K562 (cell line): ENCODE results near the gene POLD1. TPM values are rescaled to one million over a fixed set of nuclear protein-coding genes. Genes with fewer than 3 reads are reported as not detected.

Source experiments
- ARID4B ChIP-seq: sonication (generic); formaldehyde crosslinking; IDR thresholded peaks from 2 replicates; pipeline ENCODE4 v1.8.0; 2022; ENCODE audit warnings: mild to moderate bottlenecking, missing genetic modification reagents
- ATF1 ChIP-seq, 2 experiments: fragments of 450-650 bp in 1 of 2; IDR thresholded peaks; 2 replicates each; pipeline ENCODE4 v1.6.1; 2016; ENCODE audit warnings: missing compliant biosample characterization in 1 of 2, missing genetic modification characterization in 1 of 2
- BACH1 ChIP-seq: fragments of 200-800 bp; sonication (Bioruptor generic); IDR thresholded peaks from 2 replicates; pipeline ENCODE4 v1.6.1; 2016; ENCODE audit warnings: missing genetic modification characterization, missing compliant biosample characterization
- CREB1 ChIP-seq, 2 experiments: sonication (generic) in 1 of 2; formaldehyde crosslinking in 1 of 2; IDR thresholded peaks; 2 replicates each; pipeline versions ENCODE4 v1.6.1 to v1.8.0; 2012 to 2022; ENCODE audit warnings: inconsistent platforms in 1 of 2, mild to moderate bottlenecking in 1 of 2, missing genetic modification reagents in 1 of 2, moderate library complexity in 1 of 2
- E2F3 ChIP-seq: fragments of 250-450 bp; sonication (Bioruptor Pico); IDR thresholded peaks from 2 replicates; pipeline ENCODE4 v1.4.0; 2020; ENCODE audit warnings: mild to moderate bottlenecking
- ETV6 ChIP-seq, 3 experiments: fragments of 150-350 bp in 1 of 3; sonication (generic) in 1 of 3; formaldehyde crosslinking in 1 of 3; IDR thresholded peaks; 2 replicates each; pipeline versions ENCODE4 v1.6.1 to v1.8.0; 2014 to 2022; ENCODE audit warnings: borderline replicate concordance in 2 of 3, low read depth in 2 of 3, antibody characterized with exemption in 1 of 3, low read length in 1 of 3, mild to moderate bottlenecking in 1 of 3, missing genetic modification reagents in 1 of 3
- EZH2 ChIP-seq: IDR thresholded peaks from 2 replicates; pipeline ENCODE4 v1.6.1; 2012; ENCODE audit warnings: low read depth, mild to moderate bottlenecking, inconsistent platforms, low read length, borderline replicate concordance
- FIP1L1 ChIP-seq: fragments of 200-400 bp; formaldehyde crosslinking; IDR thresholded peaks from 2 replicates; pipeline ENCODE4 v1.6.1; 2018; ENCODE audit warnings: mild to moderate bottlenecking, low read depth, low read length; ENCODE audit not compliant: poor library complexity, severe bottlenecking
- HEY1 ChIP-seq: fragments of 250-450 bp; sonication (Bioruptor Pico); IDR thresholded peaks from 2 replicates; pipeline ENCODE4 v1.5.0; 2020; ENCODE audit warnings: mild to moderate bottlenecking, moderate library complexity, borderline replicate concordance
- HMG20A ChIP-seq: fragments of 450-650 bp; formaldehyde crosslinking; conservative IDR thresholded peaks from 2 replicates; pipeline ENCODE4 v1.4.0; 2020; ENCODE audit warnings: mild to moderate bottlenecking, mixed read lengths
- HNRNPUL1 ChIP-seq: fragments of 200-400 bp; formaldehyde crosslinking; IDR thresholded peaks from 2 replicates; pipeline ENCODE4 v1.6.1; 2017; ENCODE audit warnings: low read length
- L3MBTL2 ChIP-seq: fragments of 450-650 bp; IDR thresholded peaks from 2 replicates; pipeline ENCODE4 v1.6.1; 2016; ENCODE audit warnings: mild to moderate bottlenecking, moderate library complexity
- PML ChIP-seq: IDR thresholded peaks from 2 replicates; pipeline ENCODE4 v1.6.1; 2012; ENCODE audit warnings: low read length, inconsistent platforms
- PTBP1 ChIP-seq: fragments of 200-400 bp; formaldehyde crosslinking; IDR thresholded peaks from 2 replicates; pipeline ENCODE4 v1.6.1; 2017; ENCODE audit warnings: low read depth, low read length
- RBM17 ChIP-seq: fragments of 200-400 bp; formaldehyde crosslinking; IDR thresholded peaks from 2 replicates; pipeline ENCODE4 v1.6.1; 2017; ENCODE audit warnings: low read depth, mild to moderate bottlenecking, low read length, borderline replicate concordance
- TAF1 ChIP-seq: IDR thresholded peaks from 2 replicates; pipeline ENCODE4 v1.6.1; 2011; ENCODE audit warnings: mild to moderate bottlenecking, low read length, moderate library complexity; ENCODE audit not compliant: insufficient read depth, control insufficient read depth, severe bottlenecking; ENCODE audit errors: extremely low read depth
- TEAD4 ChIP-seq, 2 experiments: sonication (generic) in 1 of 2; formaldehyde crosslinking in 1 of 2; IDR thresholded peaks; 2 replicates each; pipeline versions ENCODE4 v1.6.1 to v1.8.0; 2012 to 2022; ENCODE audit warnings: borderline replicate concordance in 1 of 2, inconsistent platforms in 1 of 2, low read length in 1 of 2, mild to moderate bottlenecking in 1 of 2, missing genetic modification reagents in 1 of 2
- ZBED1 ChIP-seq: IDR thresholded peaks from 2 replicates; pipeline ENCODE4 v1.6.1; 2014
- ZNF263 ChIP-seq: sonication (generic); formaldehyde crosslinking; IDR thresholded peaks from 2 replicates; pipeline ENCODE4 v1.8.0; 2022; ENCODE audit warnings: mild to moderate bottlenecking, missing genetic modification reagents, borderline replicate concordance
- ZNF282 ChIP-seq: sonication (generic); formaldehyde crosslinking; IDR thresholded peaks from 2 replicates; pipeline ENCODE4 v1.8.1; 2023; ENCODE audit warnings: missing genetic modification reagents
- polyA plus RNA-seq, 8 experiments: library from polyadenylated mRNA; depleted of rRNA in 4 of 8; stranded (reverse) in 5 of 8; unstranded in 3 of 8; fragments of >200 nt; fragmentation: Nextera tagmentation in 2 of 8; fragmentation: Illumina TruSeq in 1 of 8; extraction: Ambion mirVana in 2 of 8; extraction: Trizol in 1 of 8; gene quantifications; 2 replicates each; pipeline versions ENCODE4 v1.2.1 to v1.2.3, GENCODE V29; 2011 to 2014; ENCODE audit warnings: inconsistent platforms in 1 of 8, missing spikeins in 1 of 8
- total RNA-seq, 7 experiments: library from RNA; depleted of rRNA in 6 of 7; stranded (reverse); fragments of >200 nt in 6 of 7; fragmentation: Illumina TruSeq in 2 of 7; extraction: Trizol in 2 of 7; gene quantifications; 2 replicates each; pipeline versions ENCODE4 v1.2.1 to v1.2.3, GENCODE V29; 2011 to 2021; ENCODE audit warnings: low replicate concordance in 1 of 7

The POLD1 gene
- total and polyA plus RNA-seq, 9 of the 15 experiments (the other 6 are each of a cell fraction or from before 2014, with no cell fraction given): 1.3 to 312 (median 47.8) TPM

DNA sequence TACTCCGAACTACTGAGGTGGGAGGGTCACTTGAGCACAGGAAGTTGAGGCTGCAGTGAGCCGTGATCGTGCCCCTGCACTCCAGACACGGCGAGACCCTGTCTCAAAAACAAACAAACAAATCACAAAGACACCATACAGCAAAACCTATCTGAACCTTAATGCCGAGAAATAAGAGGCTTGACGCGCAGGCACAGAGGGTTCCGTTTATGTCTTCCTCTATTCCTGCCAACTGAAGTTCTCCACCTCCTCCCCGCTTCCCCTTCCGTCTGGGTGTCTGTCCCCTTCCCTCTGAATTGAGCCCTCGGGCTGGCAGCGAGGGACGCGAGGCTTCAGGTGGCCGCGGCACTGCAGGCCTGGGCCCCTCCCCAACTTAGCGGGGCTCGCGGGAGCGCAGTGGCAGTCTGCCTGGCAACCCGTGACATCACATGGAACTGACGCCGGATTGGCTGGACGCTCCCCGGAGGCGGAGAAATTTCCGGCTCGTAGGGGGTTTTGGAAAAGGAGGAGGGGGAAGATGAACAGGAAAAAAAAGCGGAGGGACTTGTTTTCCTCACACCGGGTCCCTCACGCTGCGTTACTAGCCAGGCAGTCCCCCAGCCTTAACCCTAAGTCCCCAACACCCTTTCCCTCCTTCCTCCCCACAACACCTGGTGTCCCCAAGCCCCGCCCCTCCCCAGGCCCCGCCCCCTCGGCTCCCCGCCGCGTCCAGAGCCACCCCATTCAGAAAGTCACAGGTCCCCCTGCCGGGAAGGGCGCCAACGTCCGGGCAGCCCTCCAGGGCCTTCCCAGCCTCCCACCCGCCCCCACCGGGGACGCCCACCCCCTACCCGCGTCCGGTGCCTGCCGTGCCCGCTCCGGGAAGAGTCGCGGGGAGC is 47.4 kb downstream of the POLD1 start (continued):
- TF ChIP-seq FIP1L1: peak; percentile 42
- TF ChIP-seq E2F3 (CRISPR knock-in tag): no peak
- TF ChIP-seq PTBP1: no peak
- TF ChIP-seq ATF1 (CRISPR knock-in tag; IDR thresholded peaks at IDR 0.05): peak; percentile 62; the same call in 1 of the 2 replicates
- peak; percentile 97 for TF ChIP-seq ATF1 (tag; IDR thresholded peaks at IDR 0.05)
- TF ChIP-seq ZNF263: peak; percentile 23; the same call in 1 of the 2 replicates
- TF ChIP-seq CREB1 (IDR thresholded peaks at IDR 0.05): peak; percentile 91
- peak; percentile 98 for TF ChIP-seq CREB1 (CRISPR knock-in tag; IDR thresholded peaks at IDR 0.05)
- no peak for TF ChIP-seq RBM17
- TF ChIP-seq HNRNPUL1: no peak
- peak; percentile 30 for TF ChIP-seq TAF1
- TF ChIP-seq PML: no peak
- no peak for TF ChIP-seq ZNF282 (CRISPR knock-in tag)
- TF ChIP-seq ETV6 (IDR thresholded peaks at IDR 0.05; ENCODE audit: borderline replicate concordance in 1 of 2, low read depth in 2 of 2, low read length in 1 of 2): no peak
- no peak for TF ChIP-seq ETV6 (CRISPR knock-in tag; IDR thresholded peaks at IDR 0.05; ENCODE audit: borderline replicate concordance)
- no peak for TF ChIP-seq EZH2
- peak; percentile 85 for TF ChIP-seq L3MBTL2
- TF ChIP-seq ARID4B (CRISPR knock-in tag): 0 out of 2 replicates have a peak, but pooled peaks have one; percentile 22
- no peak for TF ChIP-seq HMG20A
- TF ChIP-seq TEAD4 (IDR thresholded peaks at IDR 0.05; ENCODE audit: low read length): no peak
- no peak for TF ChIP-seq TEAD4 (CRISPR knock-in tag; IDR thresholded peaks at IDR 0.05; ENCODE audit: borderline replicate concordance)
- TF ChIP-seq HEY1 (CRISPR knock-in tag): no peak
- TF ChIP-seq BACH1: no peak
- TF ChIP-seq ZBED1: no peak
